Ishikawa (cell line): ENCODE data around the gene KCNJ1.

ENCODE experiments used
- CREB1 ChIP-seq: IDR thresholded peaks from 2 replicates; pipeline ENCODE4 v1.6.1; 2012; ENCODE audit warnings: low read depth
- FOXM1 ChIP-seq: IDR thresholded peaks from 2 replicates; pipeline ENCODE4 v1.6.1; 2012; ENCODE audit warnings: low read depth, borderline replicate concordance
- TAF1 ChIP-seq: IDR thresholded peaks from 2 replicates; pipeline ENCODE4 v1.6.1; 2012; ENCODE audit warnings: low read depth, mild to moderate bottlenecking
- YY1 ChIP-seq: IDR thresholded peaks from 2 replicates; pipeline ENCODE4 v1.6.1; 2012; ENCODE audit warnings: low read depth
- TF ChIP-seq, protein P1 (sequence below): IDR thresholded peaks from 2 replicates; pipeline ENCODE4 v1.6.1; 2012; ENCODE audit warnings: low read depth, mild to moderate bottlenecking
- TF ChIP-seq, protein P2 (sequence below): IDR thresholded peaks from 2 replicates; pipeline ENCODE4 v1.6.1; 2012

DNA sequence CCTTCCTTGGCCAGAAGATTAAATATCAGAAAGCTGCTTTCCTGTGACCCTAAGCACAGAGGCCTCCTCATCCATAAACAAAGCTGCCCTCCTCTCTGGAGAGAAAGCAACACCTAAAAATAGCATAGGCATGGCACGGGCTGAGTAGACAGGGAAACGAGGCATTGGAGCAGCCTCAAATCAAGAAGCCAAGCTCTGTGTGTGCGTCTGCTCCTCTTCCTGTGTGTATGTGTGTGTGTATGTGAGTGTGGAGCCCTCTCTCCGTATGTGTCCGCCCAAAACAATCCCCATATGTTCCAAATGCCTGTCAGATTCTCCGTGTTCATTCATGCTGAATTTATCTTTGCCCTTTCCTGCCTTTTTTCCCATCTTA is 48.0 kb upstream of the KCNJ1 start:
- TF ChIP-seq, protein P1, sequence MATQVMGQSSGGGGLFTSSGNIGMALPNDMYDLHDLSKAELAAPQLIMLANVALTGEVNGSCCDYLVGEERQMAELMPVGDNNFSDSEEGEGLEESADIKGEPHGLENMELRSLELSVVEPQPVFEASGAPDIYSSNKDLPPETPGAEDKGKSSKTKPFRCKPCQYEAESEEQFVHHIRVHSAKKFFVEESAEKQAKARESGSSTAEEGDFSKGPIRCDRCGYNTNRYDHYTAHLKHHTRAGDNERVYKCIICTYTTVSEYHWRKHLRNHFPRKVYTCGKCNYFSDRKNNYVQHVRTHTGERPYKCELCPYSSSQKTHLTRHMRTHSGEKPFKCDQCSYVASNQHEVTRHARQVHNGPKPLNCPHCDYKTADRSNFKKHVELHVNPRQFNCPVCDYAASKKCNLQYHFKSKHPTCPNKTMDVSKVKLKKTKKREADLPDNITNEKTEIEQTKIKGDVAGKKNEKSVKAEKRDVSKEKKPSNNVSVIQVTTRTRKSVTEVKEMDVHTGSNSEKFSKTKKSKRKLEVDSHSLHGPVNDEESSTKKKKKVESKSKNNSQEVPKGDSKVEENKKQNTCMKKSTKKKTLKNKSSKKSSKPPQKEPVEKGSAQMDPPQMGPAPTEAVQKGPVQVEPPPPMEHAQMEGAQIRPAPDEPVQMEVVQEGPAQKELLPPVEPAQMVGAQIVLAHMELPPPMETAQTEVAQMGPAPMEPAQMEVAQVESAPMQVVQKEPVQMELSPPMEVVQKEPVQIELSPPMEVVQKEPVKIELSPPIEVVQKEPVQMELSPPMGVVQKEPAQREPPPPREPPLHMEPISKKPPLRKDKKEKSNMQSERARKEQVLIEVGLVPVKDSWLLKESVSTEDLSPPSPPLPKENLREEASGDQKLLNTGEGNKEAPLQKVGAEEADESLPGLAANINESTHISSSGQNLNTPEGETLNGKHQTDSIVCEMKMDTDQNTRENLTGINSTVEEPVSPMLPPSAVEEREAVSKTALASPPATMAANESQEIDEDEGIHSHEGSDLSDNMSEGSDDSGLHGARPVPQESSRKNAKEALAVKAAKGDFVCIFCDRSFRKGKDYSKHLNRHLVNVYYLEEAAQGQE: no peak
- TF ChIP-seq FOXM1: no peak
- no peak for TF ChIP-seq TAF1
- TF ChIP-seq, protein P2, sequence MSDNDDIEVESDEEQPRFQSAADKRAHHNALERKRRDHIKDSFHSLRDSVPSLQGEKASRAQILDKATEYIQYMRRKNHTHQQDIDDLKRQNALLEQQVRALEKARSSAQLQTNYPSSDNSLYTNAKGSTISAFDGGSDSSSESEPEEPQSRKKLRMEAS: no peak
- no peak for TF ChIP-seq YY1
- no peak for TF ChIP-seq CREB1
